Measurements from ENCODE around the gene RAB11FIP4.

DNA sequence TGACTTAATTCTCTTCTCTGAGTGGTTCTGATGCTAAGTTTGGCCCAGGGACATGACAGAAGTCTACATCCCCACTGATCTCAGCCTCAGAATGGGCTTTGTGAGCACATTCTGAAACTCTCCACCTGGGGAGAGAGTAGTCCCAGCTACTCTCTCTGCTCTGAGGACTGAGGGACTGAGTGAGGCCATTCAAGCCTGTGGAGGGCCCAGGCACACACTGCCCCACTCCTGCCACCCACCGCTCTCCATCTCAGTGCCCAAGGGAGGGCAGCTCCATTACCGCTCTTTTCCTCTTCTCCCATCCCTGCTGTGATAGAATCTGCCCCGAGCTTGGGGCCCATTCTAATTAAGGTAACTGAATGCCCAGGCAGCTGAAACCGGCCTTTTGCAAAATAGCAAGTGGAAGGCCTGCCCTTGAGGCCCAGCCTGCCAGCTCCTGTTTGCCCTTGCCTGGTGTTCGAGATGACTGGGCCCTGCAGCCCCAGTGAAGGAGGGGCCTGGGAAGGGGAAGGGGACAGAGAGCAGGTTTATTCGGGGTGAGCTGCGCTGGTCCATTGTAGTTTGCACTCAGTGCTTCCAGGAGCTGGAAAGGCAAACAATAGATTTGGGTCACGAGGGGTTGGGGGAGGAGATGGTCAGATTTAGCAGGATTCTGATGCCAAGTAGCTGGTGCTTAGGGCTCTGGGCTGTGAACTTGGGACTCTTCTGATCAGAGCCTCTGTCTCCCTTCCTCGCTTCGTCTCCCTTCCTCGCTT is 76.2 kb downstream of the RAB11FIP4 start:
- TF ChIP-seq, protein P1, sequence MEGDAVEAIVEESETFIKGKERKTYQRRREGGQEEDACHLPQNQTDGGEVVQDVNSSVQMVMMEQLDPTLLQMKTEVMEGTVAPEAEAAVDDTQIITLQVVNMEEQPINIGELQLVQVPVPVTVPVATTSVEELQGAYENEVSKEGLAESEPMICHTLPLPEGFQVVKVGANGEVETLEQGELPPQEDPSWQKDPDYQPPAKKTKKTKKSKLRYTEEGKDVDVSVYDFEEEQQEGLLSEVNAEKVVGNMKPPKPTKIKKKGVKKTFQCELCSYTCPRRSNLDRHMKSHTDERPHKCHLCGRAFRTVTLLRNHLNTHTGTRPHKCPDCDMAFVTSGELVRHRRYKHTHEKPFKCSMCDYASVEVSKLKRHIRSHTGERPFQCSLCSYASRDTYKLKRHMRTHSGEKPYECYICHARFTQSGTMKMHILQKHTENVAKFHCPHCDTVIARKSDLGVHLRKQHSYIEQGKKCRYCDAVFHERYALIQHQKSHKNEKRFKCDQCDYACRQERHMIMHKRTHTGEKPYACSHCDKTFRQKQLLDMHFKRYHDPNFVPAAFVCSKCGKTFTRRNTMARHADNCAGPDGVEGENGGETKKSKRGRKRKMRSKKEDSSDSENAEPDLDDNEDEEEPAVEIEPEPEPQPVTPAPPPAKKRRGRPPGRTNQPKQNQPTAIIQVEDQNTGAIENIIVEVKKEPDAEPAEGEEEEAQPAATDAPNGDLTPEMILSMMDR (IDR thresholded peaks at IDR 0.05) = no peak
- no peak for TF ChIP-seq EZH2 (IDR thresholded peaks at IDR 0.05; ENCODE audit: borderline replicate concordance, insufficient read depth, low read depth, low read length, poor library complexity, severe bottlenecking)
